PC-3 (cell line): ENCODE measurements around the gene SCN1B. TPM values are rescaled to one million over a fixed set of nuclear protein-coding genes. Genes with fewer than 3 reads are reported as not detected.

Experiments
- ATAC-seq: fragments of 200-7000 bp; cut with Tn5 transposase; 2 replicates; pipeline ENCODE4 v1.9.1; 2020; ENCODE audit warnings: mild to moderate bottlenecking, moderate library complexity
- BruUV-seq: library from RNA; stranded (reverse); fragments of 400-500 nt; replicated peaks from 2 replicates; lab custom pipeline; 2021; lab: Mats Ljungman, UMichigan
- CTCF ChIA-PET: fragments of 300-600 bp; sonication (Branson Sonifier 250); formaldehyde crosslinking; loops from one replicate; lab custom pipeline; 2022; ENCODE audit warnings: antibody characterized with exemption; lab: Charles Lee
- POLR2A ChIA-PET: fragments of 300-600 bp; sonication (Branson Sonifier 250); formaldehyde crosslinking; loops from one replicate; lab custom pipeline; 2022; ENCODE audit warnings: antibody characterized with exemption; ENCODE audit not compliant: unreplicated experiment; lab: Charles Lee
- DNase-seq: peaks from one replicate; pipeline ENCODE4 v3.0.0-alpha.2; 2015
- H2AFZ ChIP-seq: fragments of 300-600 bp; sonication (generic); 2 replicates; pipeline ENCODE4 v1.6.0; 2016; ENCODE audit warnings: antibody characterized with exemption, low read length
- H3F3A ChIP-seq: fragments of 300-600 bp; sonication (generic); one replicate; pipeline ENCODE4 v1.6.0; 2017; ENCODE audit warnings: antibody characterized with exemption, low read length, control low read depth, mild to moderate bottlenecking; ENCODE audit not compliant: unreplicated experiment
- H3K27ac ChIP-seq: fragments of 300-600 bp; sonication (generic); 2 replicates; pipeline ENCODE4 v1.5.1; 2016; ENCODE audit warnings: mild to moderate bottlenecking, low read length
- H3K27me3 ChIP-seq: fragments of 300-600 bp; sonication (generic); 2 replicates; pipeline ENCODE4 v1.6.1; 2016; ENCODE audit warnings: low read length, mixed read lengths
- H3K36me3 ChIP-seq: fragments of 300-600 bp; sonication (generic); 2 replicates; pipeline ENCODE4 v1.6.1; 2016; ENCODE audit warnings: low read depth, mixed run types, low read length, mixed read lengths
- H3K4me1 ChIP-seq: fragments of 300-600 bp; sonication (generic); 2 replicates; pipeline ENCODE4 v1.5.1; 2016; ENCODE audit warnings: low read length; ENCODE audit not compliant: insufficient read depth
- H3K4me2 ChIP-seq: fragments of 300-600 bp; sonication (generic); 2 replicates; pipeline ENCODE4 v1.6.0; 2016; ENCODE audit warnings: low read length
- H3K4me3 ChIP-seq: fragments of 300-600 bp; sonication (generic); 2 replicates; pipeline ENCODE4 v1.5.1; 2016; ENCODE audit warnings: mild to moderate bottlenecking, low read length, mixed read lengths
- H3K79me2 ChIP-seq: fragments of 300-600 bp; sonication (generic); 2 replicates; pipeline ENCODE4 v1.6.1; 2017; ENCODE audit warnings: low read length, mixed read lengths
- H3K9ac ChIP-seq: fragments of 300-600 bp; sonication (generic); 2 replicates; pipeline ENCODE4 v1.6.0; 2016; ENCODE audit warnings: mild to moderate bottlenecking, low read length
- H3K9me2 ChIP-seq: fragments of 300-600 bp; sonication (generic); replicated peaks from 2 replicates; pipeline ENCODE4 v1.6.1; 2016; ENCODE audit warnings: mixed run types, low read length, mixed read lengths
- H3K9me3 ChIP-seq: fragments of 300-600 bp; sonication (generic); 2 replicates; pipeline ENCODE4 v1.6.1; 2016; ENCODE audit warnings: low read length, mixed read lengths
- H4K20me1 ChIP-seq: fragments of 300-600 bp; sonication (generic); 2 replicates; pipeline ENCODE4 v1.6.1; 2016; ENCODE audit warnings: low read length, mixed read lengths
- EZH2 ChIP-seq: fragments of 300-600 bp; sonication (generic); IDR thresholded peaks from one replicate; pipeline ENCODE4 v1.6.1; 2017; ENCODE audit warnings: antibody characterized with exemption, mild to moderate bottlenecking, low read length; ENCODE audit not compliant: unreplicated experiment
- EZH2phosphoT487 ChIP-seq: fragments of 300-600 bp; sonication (generic); IDR thresholded peaks from 2 replicates; pipeline ENCODE4 v1.6.1; 2018; ENCODE audit warnings: mild to moderate bottlenecking, antibody characterized with exemption, low read length, borderline replicate concordance
- intact Hi-C: fragments of 100-400 bp; cut with micrococcal nuclease; formaldehyde crosslinking; loops from 2 replicates; pipeline ENCODE4 v1.9.0; 2023
- total RNA-seq: library from RNA; depleted of rRNA; stranded (reverse); fragments of >200 nt; gene quantifications from 2 replicates; pipeline ENCODE4 v1.2.3, GENCODE V29; 2014
- TF ChIP-seq, protein P1 (sequence below): fragments of 300-600 bp; sonication (generic); conservative IDR thresholded peaks from 2 replicates; pipeline ENCODE4 v1.5.1; 2017; ENCODE audit warnings: antibody characterized with exemption, low read depth, mild to moderate bottlenecking, low read length

Gene SCN1B
- total RNA-seq, 1 experiment from 2014 or later, result 1.7 TPM

DNA sequence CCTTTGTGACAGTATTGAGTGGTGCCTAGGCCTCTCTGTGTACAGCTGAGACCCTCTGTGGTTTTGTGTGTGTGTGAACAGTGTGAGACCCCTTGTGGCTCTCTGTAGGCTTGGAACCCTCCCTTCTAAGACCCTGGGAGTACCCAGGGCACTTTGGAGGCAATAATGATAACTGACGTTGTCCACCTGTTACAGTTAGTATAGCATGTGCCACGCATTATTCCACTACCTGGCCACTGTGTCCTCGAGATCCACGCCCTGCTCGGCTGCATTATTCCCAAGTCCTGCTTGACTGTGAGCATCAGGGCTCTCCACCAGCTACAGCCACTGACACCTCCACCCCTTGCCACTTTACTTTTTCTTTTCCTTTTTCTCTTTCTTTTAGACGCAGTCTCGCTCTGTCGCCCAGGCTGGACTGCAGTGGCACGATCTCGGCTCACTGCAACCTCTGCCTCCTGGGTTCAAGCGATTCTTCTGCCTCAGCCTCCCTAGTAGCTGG lies 28.2 kb upstream of the SCN1B start:
- no peak for ATAC-seq
- peaks cover 45% of the 10 kb centered on the region for H3K79me2 ChIP-seq
- intact Hi-C loops, result no loop called here
- no peak overlapping the region; the same call in 1 of the 2 replicates for H3K4me3 ChIP-seq
- no peaks in the 10 kb centered on the region for H3K27me3 ChIP-seq
- POLR2A ChIA-PET, result interaction anchor here (0.7 kb wide), 1 partner anchor 1052 kb away, joined by 7 read pairs; the partner anchor contains the start of gene THAP8
- no peak overlapping the region for H3K27ac ChIP-seq
- peaks cover 8% of the 10 kb centered on the region; the same call in 1 of the 2 replicates for H4K20me1 ChIP-seq
- no peaks in the 10 kb centered on the region for H3F3A ChIP-seq
- no TSS peak for BruUV-seq
- no peaks in the 10 kb centered on the region for H3K9me3 ChIP-seq
- no peak for DNase-seq
- no peak for TF ChIP-seq EZH2
- TF ChIP-seq EZH2phosphoT487, result no peak
- TF ChIP-seq, protein P1, sequence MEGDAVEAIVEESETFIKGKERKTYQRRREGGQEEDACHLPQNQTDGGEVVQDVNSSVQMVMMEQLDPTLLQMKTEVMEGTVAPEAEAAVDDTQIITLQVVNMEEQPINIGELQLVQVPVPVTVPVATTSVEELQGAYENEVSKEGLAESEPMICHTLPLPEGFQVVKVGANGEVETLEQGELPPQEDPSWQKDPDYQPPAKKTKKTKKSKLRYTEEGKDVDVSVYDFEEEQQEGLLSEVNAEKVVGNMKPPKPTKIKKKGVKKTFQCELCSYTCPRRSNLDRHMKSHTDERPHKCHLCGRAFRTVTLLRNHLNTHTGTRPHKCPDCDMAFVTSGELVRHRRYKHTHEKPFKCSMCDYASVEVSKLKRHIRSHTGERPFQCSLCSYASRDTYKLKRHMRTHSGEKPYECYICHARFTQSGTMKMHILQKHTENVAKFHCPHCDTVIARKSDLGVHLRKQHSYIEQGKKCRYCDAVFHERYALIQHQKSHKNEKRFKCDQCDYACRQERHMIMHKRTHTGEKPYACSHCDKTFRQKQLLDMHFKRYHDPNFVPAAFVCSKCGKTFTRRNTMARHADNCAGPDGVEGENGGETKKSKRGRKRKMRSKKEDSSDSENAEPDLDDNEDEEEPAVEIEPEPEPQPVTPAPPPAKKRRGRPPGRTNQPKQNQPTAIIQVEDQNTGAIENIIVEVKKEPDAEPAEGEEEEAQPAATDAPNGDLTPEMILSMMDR, result no peak
- CTCF ChIA-PET, result no interaction called here
- no peaks in the 10 kb centered on the region for H3K36me3 ChIP-seq
- H3K9me2 ChIP-seq, result no peaks in the 10 kb centered on the region
- H2AFZ ChIP-seq, result no peak overlapping the region
- no peak overlapping the region for H3K9ac ChIP-seq
- peaks cover 28% of the 10 kb centered on the region for H3K4me1 ChIP-seq
- H3K4me2 ChIP-seq, result peak overlapping the region; percentile 83

DNA sequence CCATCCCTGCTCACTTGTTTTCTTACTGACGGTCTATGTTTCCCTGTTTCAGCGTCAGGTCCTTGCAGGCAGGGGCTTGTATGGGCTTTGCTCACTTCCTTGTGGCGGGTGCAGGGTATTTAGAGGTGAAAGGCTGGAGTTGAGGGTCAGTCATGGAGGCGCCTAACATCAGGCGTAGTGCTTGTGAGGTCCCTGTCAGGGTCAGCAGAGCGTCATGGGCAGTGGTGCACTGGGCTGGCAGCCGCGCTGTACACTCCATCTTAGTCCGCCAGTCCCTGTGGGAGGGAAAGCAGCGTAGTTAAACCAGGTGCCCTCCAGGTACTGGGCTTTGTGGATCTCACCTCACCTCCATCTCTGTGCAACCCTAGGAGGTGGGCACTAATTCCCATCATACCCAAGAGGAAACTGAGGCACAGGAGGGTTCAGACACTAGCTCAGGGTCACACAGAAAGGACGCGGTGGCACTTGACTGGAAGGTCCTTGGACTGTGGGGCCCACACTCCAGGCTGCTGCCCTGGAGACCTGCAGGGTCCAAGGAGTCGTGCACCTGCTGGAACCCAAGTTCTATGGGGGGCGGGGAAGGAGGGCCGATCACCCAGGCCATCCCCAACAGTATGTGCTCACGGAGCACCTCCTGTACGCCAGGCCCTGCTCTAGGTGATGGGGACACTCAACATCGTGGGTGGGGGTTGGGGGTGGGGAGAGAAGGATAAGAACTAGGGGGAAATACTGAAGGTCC lies 25.6 kb upstream of the SCN1B start:
- DNase-seq (no peak), ATAC-seq (no peak)
- Histone ChIP-seq H3K9me2 (no peaks in the 10 kb centered on the region), H3K4me1 (peaks cover 23% of the 10 kb centered on the region), H3F3A (no peaks in the 10 kb centered on the region), H3K27ac (no peak overlapping the region), H3K4me3 (no peak overlapping the region), H3K27me3 (no peaks in the 10 kb centered on the region), H3K79me2 (peaks cover 44% of the 10 kb centered on the region), H4K20me1 (peaks cover 8% of the 10 kb centered on the region; the same call in 1 of the 2 replicates), H3K9me3 (no peaks in the 10 kb centered on the region), H3K36me3 (no peaks in the 10 kb centered on the region), H3K4me2 (no peak overlapping the region), H2AFZ (no peak overlapping the region), H3K9ac (no peak overlapping the region)
- ChIA-PET CTCF (no interaction called here), POLR2A (no interaction called here)
- TF ChIP-seq EZH2phosphoT487, result no peak
- TF ChIP-seq, protein P1, result no peak
- no peak for TF ChIP-seq EZH2
- BruUV-seq, result no TSS peak
- intact Hi-C loops, result no loop called here
